Stimulated activated memory B cell treated with anti-CD40 and anti-IgM and Interleukin-4, amounts not matched to agents 10 μg/mL and 1 μg/mL and 100 μg/mL, for 72 hours (primary cell): ENCODE measurements around the gene P2RX4.
"Not testable (repeated sequence)": the region's sequence is repeated elsewhere in the genome, so short reads cannot be mapped to it uniquely, and the experiment has no call there.

ENCODE experiments used
- ATAC-seq: fragments of 150-1000 bp; cut with Tn5 transposase; 2 replicates; pipeline ENCODE4 v1.10.0; 2021
- H3K27ac Mint-ChIP-seq: one replicate; pipeline ENCODE4 v1.8.0; 2022; ENCODE audit warnings: mild to moderate bottlenecking, mixed read lengths
- H3K27me3 Mint-ChIP-seq: one replicate; pipeline ENCODE4 v1.8.0; 2022; ENCODE audit warnings: mixed read lengths
- H3K36me3 Mint-ChIP-seq: one replicate; pipeline ENCODE4 v1.8.0; 2022; ENCODE audit warnings: mixed read lengths
- H3K4me1 Mint-ChIP-seq: one replicate; pipeline ENCODE4 v1.8.0; 2022; ENCODE audit warnings: mixed read lengths
- H3K4me3 Mint-ChIP-seq: one replicate; pipeline ENCODE4 v1.8.0; 2022; ENCODE audit warnings: mild to moderate bottlenecking, moderate library complexity, mixed read lengths
- H3K9me3 Mint-ChIP-seq: one replicate; pipeline ENCODE4 v1.8.0; 2022; ENCODE audit warnings: mixed read lengths

The P2RX4 gene

GRCh38 chr12:121182222-121182893 lies 27.6 kb upstream of the P2RX4 start:
- Mint-ChIP-seq H3K27me3 (no peaks in the 10 kb centered on the region), H3K4me3 (no peak overlapping the region), H3K9me3 (no peaks in the 10 kb centered on the region), H3K4me1 (peaks cover 16% of the 10 kb centered on the region), H3K27ac (no peak overlapping the region), H3K36me3 (no peaks in the 10 kb centered on the region)
- ATAC-seq, result no peak

GRCh38 chr12:121184425-121184824 lies 25.5 kb upstream of the P2RX4 start:
- Mint-ChIP-seq H3K27ac (peak overlapping the region; percentile 60), H3K4me3 (no peak overlapping the region), H3K36me3 (no peaks in the 10 kb centered on the region), H3K4me1 (peaks cover 16% of the 10 kb centered on the region), H3K9me3 (peaks cover 3% of the 10 kb centered on the region), H3K27me3 (no peaks in the 10 kb centered on the region)
- ATAC-seq, result no peak

- Mint-ChIP-seq H3K9me3 (peaks cover 3% of the 10 kb centered on the region), H3K27me3 (no peaks in the 10 kb centered on the region), H3K4me3 (no peak overlapping the region), H3K4me1 (peaks cover 17% of the 10 kb centered on the region), H3K27ac (peak overlapping the region; percentile 60), H3K36me3 (no peaks in the 10 kb centered on the region)
- peak; percentile 78 for ATAC-seq
Measured at GRCh38 chr12:121184984-121185889, 24.7 kb upstream of the P2RX4 start.

- no peaks in the 10 kb centered on the region for H3K36me3 Mint-ChIP-seq
- H3K27ac Mint-ChIP-seq, result no peak overlapping the region
- ATAC-seq, result no peak
- H3K4me1 Mint-ChIP-seq, result peaks cover 30% of the 10 kb centered on the region
- H3K9me3 Mint-ChIP-seq, result peaks cover 8% of the 10 kb centered on the region
- H3K4me3 Mint-ChIP-seq, result no peak overlapping the region
- no peaks in the 10 kb centered on the region for H3K27me3 Mint-ChIP-seq
Measured at GRCh38 chr12:121186826-121187225, 23.1 kb upstream of the P2RX4 start.

GRCh38 chr12:121187501-121187900 lies 22.4 kb upstream of the P2RX4 start:
- no peak overlapping the region for H3K4me3 Mint-ChIP-seq
- H3K36me3 Mint-ChIP-seq, result no peaks in the 10 kb centered on the region
- peaks cover 30% of the 10 kb centered on the region for H3K4me1 Mint-ChIP-seq
- ATAC-seq, result no peak
- no peaks in the 10 kb centered on the region for H3K27me3 Mint-ChIP-seq
- no peak overlapping the region for H3K27ac Mint-ChIP-seq
- H3K9me3 Mint-ChIP-seq, result peaks cover 8% of the 10 kb centered on the region

GRCh38 chr12:121188227-121188626 lies 21.7 kb upstream of the P2RX4 start:
- Mint-ChIP-seq H3K27ac (no peak overlapping the region), H3K4me1 (peaks cover 30% of the 10 kb centered on the region), H3K4me3 (no peak overlapping the region), H3K27me3 (no peaks in the 10 kb centered on the region), H3K9me3 (peaks cover 8% of the 10 kb centered on the region), H3K36me3 (no peaks in the 10 kb centered on the region)
- ATAC-seq, result no peak

- H3K27ac Mint-ChIP-seq, result no peak overlapping the region
- H3K27me3 Mint-ChIP-seq, result no peaks in the 10 kb centered on the region
- no peaks in the 10 kb centered on the region for H3K36me3 Mint-ChIP-seq
- peaks cover 8% of the 10 kb centered on the region for H3K9me3 Mint-ChIP-seq
- H3K4me3 Mint-ChIP-seq, result no peak overlapping the region
- no peak for ATAC-seq
- H3K4me1 Mint-ChIP-seq, result peaks cover 30% of the 10 kb centered on the region
Measured at GRCh38 chr12:121189131-121189530, 20.8 kb upstream of the P2RX4 start.

- Mint-ChIP-seq H3K27me3 (no peaks in the 10 kb centered on the region), H3K36me3 (no peaks in the 10 kb centered on the region), H3K9me3 (peaks cover 8% of the 10 kb centered on the region), H3K4me3 (no peak overlapping the region), H3K27ac (no peak overlapping the region), H3K4me1 (peaks cover 27% of the 10 kb centered on the region)
- no peak for ATAC-seq
Measured at GRCh38 chr12:121189619-121190155, 20.2 kb upstream of the P2RX4 start.

GRCh38 chr12:121190523-121191031 lies 19.4 kb upstream of the P2RX4 start:
- peak; percentile 61 for ATAC-seq
- Mint-ChIP-seq H3K36me3 (no peaks in the 10 kb centered on the region), H3K9me3 (peaks cover 8% of the 10 kb centered on the region), H3K27me3 (no peaks in the 10 kb centered on the region), H3K4me1 (peaks cover 18% of the 10 kb centered on the region), H3K27ac (no peak overlapping the region), H3K4me3 (no peak overlapping the region)

- Mint-ChIP-seq H3K4me3 (no peak overlapping the region), H3K4me1 (peaks cover 14% of the 10 kb centered on the region), H3K27ac (no peak overlapping the region), H3K27me3 (no peaks in the 10 kb centered on the region), H3K36me3 (no peaks in the 10 kb centered on the region), H3K9me3 (peaks cover 8% of the 10 kb centered on the region)
- no peak for ATAC-seq
Measured at GRCh38 chr12:121191151-121191550, 18.8 kb upstream of the P2RX4 start.

GRCh38 chr12:121196902-121197301 lies 13.0 kb upstream of the P2RX4 start:
- Mint-ChIP-seq H3K4me1 (peaks cover 6% of the 10 kb centered on the region), H3K36me3 (no peaks in the 10 kb centered on the region), H3K27me3 (no peaks in the 10 kb centered on the region), H3K4me3 (no peak overlapping the region), H3K9me3 (no peaks in the 10 kb centered on the region), H3K27ac (no peak overlapping the region)
- ATAC-seq, result no peak

GRCh38 chr12:121198949-121199348 lies 11.0 kb upstream of the P2RX4 start:
- no peaks in the 10 kb centered on the region for H3K36me3 Mint-ChIP-seq
- no peak overlapping the region for H3K27ac Mint-ChIP-seq
- no peaks in the 10 kb centered on the region for H3K9me3 Mint-ChIP-seq
- peaks cover 6% of the 10 kb centered on the region for H3K4me1 Mint-ChIP-seq
- H3K4me3 Mint-ChIP-seq, result no peak overlapping the region
- H3K27me3 Mint-ChIP-seq, result no peaks in the 10 kb centered on the region
- no peak for ATAC-seq

GRCh38 chr12:121201140-121201539 lies 8.8 kb upstream of the P2RX4 start:
- not testable (repeated sequence) for H3K36me3 Mint-ChIP-seq, ATAC-seq

GRCh38 chr12:121202407-121203355 lies 7.2 kb upstream of the P2RX4 start:
- no peak overlapping the region for H3K27ac Mint-ChIP-seq

More at GRCh38 chr12:121201140-121201539, 8.8 kb upstream of the P2RX4 start:
- H3K4me3 Mint-ChIP-seq, H3K9me3 Mint-ChIP-seq, H3K27ac Mint-ChIP-seq, H3K27me3 Mint-ChIP-seq, H3K4me1 Mint-ChIP-seq: not testable (repeated sequence)

More at GRCh38 chr12:121202407-121203355, 7.2 kb upstream of the P2RX4 start:
- Mint-ChIP-seq H3K36me3 (no peaks in the 10 kb centered on the region), H3K9me3 (peaks cover 3% of the 10 kb centered on the region), H3K4me1 (no peaks in the 10 kb centered on the region), H3K4me3 (no peak overlapping the region), H3K27me3 (no peaks in the 10 kb centered on the region)
- ATAC-seq, result no peak
